Naive thymus-derived CD4-positive, alpha-beta T cell (primary cell): ENCODE measurements around the gene CCDC97. TPM values are rescaled to one million over a fixed set of nuclear protein-coding genes. Genes with fewer than 3 reads are reported as not detected.

Experiments used
- ATAC-seq: fragments of 150-1000 bp; cut with Tn5 transposase; 2 replicates; pipeline ENCODE4 v1.10.0; 2021; ENCODE audit warnings: mild to moderate bottlenecking, moderate library complexity
- CTCF ChIA-PET: fragments of 350-600 bp; sonication (Branson Sonifier 250); formaldehyde crosslinking; loops from one replicate; lab custom pipeline; 2021; ENCODE audit warnings: antibody characterized with exemption; lab: Charles Lee
- POLR2A ChIA-PET: fragments of 350-600 bp; sonication (Branson Sonifier 250); formaldehyde crosslinking; loops from one replicate; lab custom pipeline; 2021; ENCODE audit warnings: antibody characterized with exemption, inconsistent platforms; lab: Charles Lee
- DNase-seq, 9 donors: peaks; one replicate each; pipeline versions ENCODE4 v3.0.0 to v3.0.0-alpha.2; 2020 to 2022; ENCODE audit warnings: mixed read lengths in 1 of 9
- H3K27ac ChIP-seq: one replicate; pipeline ENCODE4 v1.7.0; 2013; ENCODE audit warnings: mild to moderate bottlenecking, low read depth, low read length, moderate library complexity
- H3K27me3 ChIP-seq, 2 donors: one replicate each; pipeline ENCODE4 v1.7.0; 2013; ENCODE audit warnings: low read length in 2 of 2, mild to moderate bottlenecking in 2 of 2, moderate library complexity in 2 of 2; ENCODE audit not compliant: control insufficient read depth in 2 of 2, insufficient read depth in 2 of 2
- H3K36me3 ChIP-seq, 3 experiments: 1 replicate in 2 of 3; 2 replicates in 1 of 3; pipeline ENCODE4 v1.7.0; 2013; ENCODE audit warnings: low read length in 3 of 3, mild to moderate bottlenecking in 3 of 3, moderate library complexity in 1 of 3; ENCODE audit not compliant: insufficient read depth in 3 of 3, control insufficient read depth in 2 of 3
- H3K4me1 ChIP-seq, 2 donors: one replicate each; pipeline ENCODE4 v1.7.0; 2013; ENCODE audit warnings: low read length in 2 of 2, mild to moderate bottlenecking in 2 of 2, moderate library complexity in 1 of 2; ENCODE audit not compliant: control insufficient read depth in 2 of 2, insufficient read depth in 2 of 2
- H3K4me3 ChIP-seq: 2 replicates; pipeline ENCODE4 v1.7.0; 2013; ENCODE audit warnings: mild to moderate bottlenecking, low read length
- H3K9me3 ChIP-seq, 3 experiments: 1 replicate in 2 of 3; 2 replicates in 1 of 3; pipeline ENCODE4 v1.7.0; 2013; ENCODE audit warnings: low read length in 3 of 3; ENCODE audit not compliant: control insufficient read depth in 2 of 3
- H3K27ac Mint-ChIP-seq, 9 donors: one replicate each; pipeline ENCODE4 v1.8.0; 2020 to 2022; ENCODE audit warnings: mixed read lengths in 9 of 9, mild to moderate bottlenecking in 8 of 9, moderate library complexity in 5 of 9, inconsistent platforms in 2 of 9
- H3K27me3 Mint-ChIP-seq, 5 donors: one replicate each; pipeline ENCODE4 v1.8.0; 2021 to 2022; ENCODE audit warnings: mixed read lengths in 5 of 5, mild to moderate bottlenecking in 1 of 5
- H3K36me3 Mint-ChIP-seq, 5 donors: one replicate each; pipeline ENCODE4 v1.8.0; 2020 to 2022; ENCODE audit warnings: mixed read lengths in 5 of 5, mild to moderate bottlenecking in 3 of 5, inconsistent platforms in 1 of 5
- H3K4me1 Mint-ChIP-seq, 7 donors: one replicate each; pipeline ENCODE4 v1.8.0; 2020 to 2022; ENCODE audit warnings: mixed read lengths in 7 of 7, mild to moderate bottlenecking in 3 of 7, inconsistent platforms in 1 of 7
- H3K4me3 Mint-ChIP-seq, 10 donors: one replicate each; pipeline ENCODE4 v1.8.0; 2020 to 2022; ENCODE audit warnings: mild to moderate bottlenecking in 10 of 10, mixed read lengths in 10 of 10, moderate library complexity in 6 of 10, inconsistent platforms in 2 of 10
- H3K9me3 Mint-ChIP-seq, 11 donors: one replicate each; pipeline ENCODE4 v1.8.0; 2020 to 2022; ENCODE audit warnings: mixed read lengths in 11 of 11, mild to moderate bottlenecking in 4 of 11, inconsistent platforms in 1 of 11, moderate library complexity in 1 of 11
- intact Hi-C, 2 donors: fragments of 100-400 bp; cut with micrococcal nuclease; formaldehyde crosslinking; loops; one replicate each; pipeline ENCODE4 v1.15.1; 2023
- polyA plus RNA-seq, 2 donors: library from polyadenylated mRNA; unstranded; fragments of 300-500 nt; fragmentation: Illumina TruSeq; gene quantifications; one replicate each; pipeline ENCODE4 v1.2.3, GENCODE V29; 2021
- total RNA-seq, 6 experiments: library from RNA in 5 of 6; stranded (reverse) in 5 of 6; gene quantifications; 1 replicate in 5 of 6; 2 replicates in 1 of 6; pipeline ENCODE4 v1.2.3 and lab custom pipeline; 2021 to 2026

The CCDC97 gene
- total and polyA plus RNA-seq, 7 experiments from 2014 or later: 22.3 to 56.5 (median 44.6) TPM

GRCh38 chr19:41264581-41265394 is 45.2 kb upstream of the CCDC97 start:
- H3K4me3 ChIP-seq: peak overlapping the region; percentile 77
- Mint-ChIP-seq H3K27ac (peak overlapping the region; percentile 99 to 100 (median 100)), H3K9me3 (peaks cover 0 to 18% (median 0%) of the 10 kb centered on the region in 11 donors), H3K4me1 (peaks cover 33 to 61% (median 41%) of the 10 kb centered on the region in 7 donors), H3K36me3 (peaks cover 0 to 29% (median 5%) of the 10 kb centered on the region in 5 donors), H3K27me3 (peaks cover 0 to 8% (median 0%) of the 10 kb centered on the region in 5 donors), H3K4me3 (peak overlapping the region; percentile 95 to 100 (median 98))
- H3K27me3 ChIP-seq: no peaks in the 10 kb centered on the region
- ATAC-seq (no peak), DNase-seq (peak in 8 of 9 donors; percentile 42 to 68 (median 52))
- CTCF ChIA-PET: interaction anchor here (0.5 to 5.5 kb wide), 10 partner anchors 10 to 734 kb away, joined by 3 to 55 read pairs (median 5); partner anchors contain the start of gene TGFB1
- intact Hi-C loops: loop anchor here (1.0 to 10.0 kb wide), 11 partner anchors 288 to 1922 kb away; partner anchors contain the start of genes BLVRB (in 1 of the 2), CIC (in 1 of the 2), DYRK1B (in 1 of the 2) and RAB4B (in 1 of the 2)
- peaks cover 4 to 44% (median 13%) of the 10 kb centered on the region in 3 experiments for H3K36me3 ChIP-seq
- H3K27ac ChIP-seq: peak overlapping the region; percentile 99
- no peaks in the 10 kb centered on the region for H3K9me3 ChIP-seq
- POLR2A ChIA-PET: interaction anchor here (0.7 to 9.6 kb wide), 26 partner anchors 9 to 694 kb away, joined by 3 to 339 read pairs (median 7); partner anchors contain the start of genes ACTMAP, B9D2, CCDC97 and EGLN2
- peaks cover 22 to 30% of the 10 kb centered on the region in 2 donors for H3K4me1 ChIP-seq

- Histone ChIP-seq H3K4me1 (peaks cover 22 to 30% of the 10 kb centered on the region in 2 donors), H3K27me3 (no peaks in the 10 kb centered on the region), H3K9me3 (no peaks in the 10 kb centered on the region), H3K4me3 (peak overlapping the region; percentile 77), H3K36me3 (peaks cover 4 to 51% (median 14%) of the 10 kb centered on the region in 3 experiments), H3K27ac (peak overlapping the region; percentile 99)
- Mint-ChIP-seq H3K4me1 (peaks cover 33 to 59% (median 41%) of the 10 kb centered on the region in 7 donors), H3K36me3 (peaks cover 0 to 29% (median 5%) of the 10 kb centered on the region in 5 donors), H3K4me3 (peak overlapping the region; percentile 94 to 100 (median 98)), H3K27ac (peak overlapping the region; percentile 97 to 100 (median 100)), H3K9me3 (peaks cover 0 to 18% (median 0%) of the 10 kb centered on the region in 11 donors), H3K27me3 (peaks cover 0 to 8% (median 0%) of the 10 kb centered on the region in 5 donors)
- ChIA-PET POLR2A (interaction anchor here (0.6 to 9.6 kb wide), 13 partner anchors 11 to 467 kb away, joined by 3 to 339 read pairs (median 5); partner anchors contain the start of genes CCDC97, EGLN2 and TGFB1), CTCF (interaction anchor here (1.0 to 5.5 kb wide), 6 partner anchors 32 to 88 kb away, joined by 3 to 55 read pairs (median 6); partner anchors contain the start of gene TGFB1)
- intact Hi-C loops: loop anchor here in 1 of 2 donors (10.0 kb wide), 1 partner anchor 691 kb away; the partner anchor contains the start of gene SHKBP1
- ATAC-seq: no peak
- peak in 2 of 9 donors; percentile 9 to 13 for DNase-seq
These were observed 44.4 kb upstream of the CCDC97 start for GRCh38 chr19:41265395-41266153.

- DNase-seq (no peak), ATAC-seq (no peak)
- Histone ChIP-seq H3K9me3 (no peaks in the 10 kb centered on the region), H3K4me3 (no peak overlapping the region), H3K36me3 (peaks cover 38 to 85% (median 44%) of the 10 kb centered on the region in 3 experiments), H3K4me1 (peaks cover 13 to 24% of the 10 kb centered on the region in 2 donors), H3K27me3 (no peaks in the 10 kb centered on the region), H3K27ac (no peak overlapping the region)
- intact Hi-C loops: loop anchor here in 1 of 2 donors (10.0 kb wide), 1 partner anchor 694 kb away; the partner anchor contains the start of gene SHKBP1
- H3K4me1 Mint-ChIP-seq: peaks cover 24 to 40% (median 35%) of the 10 kb centered on the region in 7 donors
- peaks cover 0 to 2% (median 0%) of the 10 kb centered on the region in 11 donors for H3K9me3 Mint-ChIP-seq
- H3K27ac Mint-ChIP-seq: peak overlapping the region in 1 of 9 donors; percentile 31
- ChIA-PET CTCF (interaction anchor here (0.7 kb wide), 1 partner anchor 30 kb away, joined by 3 read pairs; no protein-coding TSS in a partner anchor), POLR2A (interaction anchor here (0.6 kb wide), 1 partner anchor 9 kb away, joined by 3 read pairs; no protein-coding TSS in a partner anchor)
- peaks cover 0 to 1% (median 0%) of the 10 kb centered on the region in 5 donors for H3K27me3 Mint-ChIP-seq
- H3K36me3 Mint-ChIP-seq: peaks cover 18 to 41% (median 37%) of the 10 kb centered on the region in 5 donors
- peak overlapping the region in 1 of 10 donors; percentile 41 for H3K4me3 Mint-ChIP-seq
These were observed 40.9 kb upstream of the CCDC97 start for GRCh38 chr19:41269055-41269454.

- ATAC-seq: no peak
- no peaks in the 10 kb centered on the region for H3K27me3 ChIP-seq
- H3K36me3 ChIP-seq: peaks cover 42 to 86% (median 47%) of the 10 kb centered on the region in 3 experiments
- H3K27ac Mint-ChIP-seq: peak overlapping the region in 2 of 9 donors; percentile 21 to 22
- POLR2A ChIA-PET: interaction anchor here (0.6 kb wide), 1 partner anchor 8 kb away, joined by 3 read pairs; no protein-coding TSS in a partner anchor
- H3K4me3 Mint-ChIP-seq: no peak overlapping the region
- peaks cover 13 to 24% of the 10 kb centered on the region in 2 donors for H3K4me1 ChIP-seq
- peaks cover 21 to 44% (median 39%) of the 10 kb centered on the region in 5 donors for H3K36me3 Mint-ChIP-seq
- CTCF ChIA-PET: interaction anchor here (0.5 to 0.9 kb wide), 4 partner anchors 29 to 922 kb away, joined by 3 to 4 read pairs (median 3); no protein-coding TSS in a partner anchor
- DNase-seq: no peak
- no peaks in the 10 kb centered on the region for H3K27me3 Mint-ChIP-seq
- no peak overlapping the region for H3K27ac ChIP-seq
- no peaks in the 10 kb centered on the region for H3K9me3 Mint-ChIP-seq
- H3K4me3 ChIP-seq: no peak overlapping the region
- intact Hi-C loops: loop anchor here in 1 of 2 donors (10.0 kb wide), 1 partner anchor 695 kb away; the partner anchor contains the start of gene SHKBP1
- H3K9me3 ChIP-seq: no peaks in the 10 kb centered on the region
- peaks cover 24 to 40% (median 35%) of the 10 kb centered on the region in 7 donors for H3K4me1 Mint-ChIP-seq
These were observed 40.4 kb upstream of the CCDC97 start for GRCh38 chr19:41269571-41269970.

- Histone ChIP-seq H3K27me3 (no peaks in the 10 kb centered on the region), H3K27ac (no peak overlapping the region), H3K4me1 (no peaks in the 10 kb centered on the region), H3K36me3 (peaks cover 64 to 99% (median 64%) of the 10 kb centered on the region in 3 experiments), H3K4me3 (no peak overlapping the region), H3K9me3 (no peaks in the 10 kb centered on the region)
- peak overlapping the region in 3 of 9 donors; percentile 33 to 71 (median 37) for H3K27ac Mint-ChIP-seq
- peaks cover 1 to 17% (median 10%) of the 10 kb centered on the region in 7 donors for H3K4me1 Mint-ChIP-seq
- intact Hi-C loops: no loop called here
- ATAC-seq (no peak), DNase-seq (no peak)
- peaks cover 20 to 61% (median 31%) of the 10 kb centered on the region in 5 donors for H3K36me3 Mint-ChIP-seq
- no peak overlapping the region for H3K4me3 Mint-ChIP-seq
- no peaks in the 10 kb centered on the region for H3K27me3 Mint-ChIP-seq
- no peaks in the 10 kb centered on the region for H3K9me3 Mint-ChIP-seq
- ChIA-PET CTCF (no interaction called here), POLR2A (no interaction called here)
These were observed 36.9 kb upstream of the CCDC97 start for GRCh38 chr19:41273076-41273475.
